HEK293 (cell line): ENCODE data around the gene PHKG1.

Source experiments
- CTCF ChIP-seq: fragments of 450-650 bp; formaldehyde crosslinking; IDR thresholded peaks from 2 replicates; pipeline ENCODE4 v1.5.1; 2016; ENCODE audit warnings: missing biosample characterization, missing genetic modification characterization
- KLF9 ChIP-seq: fragments of 450-650 bp; formaldehyde crosslinking; IDR thresholded peaks from 2 replicates; pipeline ENCODE4 v1.5.1; 2016; ENCODE audit warnings: missing biosample characterization, missing genetic modification characterization, low read depth
- REST ChIP-seq: fragments of 450-650 bp; formaldehyde crosslinking; IDR thresholded peaks from 2 replicates; pipeline ENCODE4 v1.5.1; 2016; ENCODE audit warnings: missing biosample characterization, missing genetic modification characterization
- ZBTB11 ChIP-seq: fragments of 450-650 bp; formaldehyde crosslinking; conservative IDR thresholded peaks from 2 replicates; pipeline ENCODE4 v1.5.1; 2016; ENCODE audit warnings: low read depth, missing biosample characterization, missing genetic modification characterization
- ZNF146 ChIP-seq: fragments of 450-650 bp; formaldehyde crosslinking; IDR thresholded peaks from 2 replicates; pipeline ENCODE4 v1.5.1; 2016; ENCODE audit warnings: missing biosample characterization, missing genetic modification characterization
- ZNF280C ChIP-seq: fragments of 450-650 bp; formaldehyde crosslinking; IDR thresholded peaks from 2 replicates; pipeline ENCODE4 v1.5.1; 2016; ENCODE audit warnings: missing biosample characterization, missing genetic modification characterization
- ZNF747 ChIP-seq: fragments of 450-650 bp; formaldehyde crosslinking; IDR thresholded peaks from 2 replicates; pipeline ENCODE4 v1.5.1; 2016; ENCODE audit warnings: missing biosample characterization, missing genetic modification characterization
- ZNF837 ChIP-seq: fragments of 450-650 bp; formaldehyde crosslinking; IDR thresholded peaks from 2 replicates; pipeline ENCODE4 v1.5.1; 2016; ENCODE audit warnings: missing biosample characterization, missing genetic modification characterization

- no peak for TF ChIP-seq ZNF747
- TF ChIP-seq ZBTB11 (tag by site-specific recombination), result no peak
- no peak for TF ChIP-seq ZNF280C (tag by site-specific recombination)
- TF ChIP-seq ZNF146, result no peak
- TF ChIP-seq ZNF837, result no peak
- TF ChIP-seq REST (tag by site-specific recombination), result no peak
- TF ChIP-seq KLF9 (tag by site-specific recombination), result no peak
- TF ChIP-seq CTCF, result no peak
These were observed 9.5 kb downstream of the PHKG1 start for GRCh38 chr7:56083150-56083785.
